NCI-H187 (cell line): Measurements from ENCODE around the gene ATP2A2.
"Not testable (repeated sequence)": the region's sequence is repeated elsewhere in the genome, so short reads cannot be mapped to it uniquely, and the experiment has no call there.

ENCODE experiments used
- DNase-seq, 2 experiments: peaks; one replicate each; lab custom pipeline; 2025; lab: John Stamatoyannopoulos, UW

ATP2A2 gene

DNA sequence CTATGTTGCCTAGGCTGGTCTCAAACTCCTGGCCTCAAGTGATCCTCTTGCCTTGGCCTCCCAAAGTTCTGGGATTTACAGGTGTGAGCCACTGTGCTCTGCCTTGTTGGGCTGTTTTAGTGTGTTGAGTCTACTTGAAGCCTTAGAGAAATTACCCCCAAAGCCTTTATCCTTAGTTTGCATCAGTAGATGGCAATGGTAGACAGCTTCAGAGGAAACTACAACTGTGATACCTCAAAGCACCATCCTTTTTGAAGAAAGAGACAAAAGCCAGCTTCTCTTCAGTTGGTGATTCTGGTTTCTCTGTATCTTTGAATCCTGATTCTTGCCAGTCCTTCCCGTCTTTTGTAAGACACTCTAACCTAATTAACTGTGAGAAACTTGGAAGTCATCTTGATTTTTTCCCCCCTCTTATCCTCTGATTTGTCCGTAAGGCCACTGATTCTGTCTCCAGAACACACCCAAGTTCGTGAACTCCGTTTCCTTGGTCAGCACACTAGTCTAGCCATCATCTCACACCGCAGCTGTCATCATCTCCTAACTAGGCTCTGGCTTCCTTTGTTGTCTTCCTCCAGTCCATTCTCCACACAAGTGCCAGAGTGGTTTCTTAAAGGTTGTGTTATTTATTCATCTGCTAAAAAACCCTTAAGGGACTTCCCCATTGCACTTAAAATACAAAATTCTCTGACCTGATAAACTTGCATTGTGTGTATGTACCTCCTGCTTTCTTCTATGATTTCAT is 20.2 kb downstream of the ATP2A2 start:
- no peak for DNase-seq

DNA sequence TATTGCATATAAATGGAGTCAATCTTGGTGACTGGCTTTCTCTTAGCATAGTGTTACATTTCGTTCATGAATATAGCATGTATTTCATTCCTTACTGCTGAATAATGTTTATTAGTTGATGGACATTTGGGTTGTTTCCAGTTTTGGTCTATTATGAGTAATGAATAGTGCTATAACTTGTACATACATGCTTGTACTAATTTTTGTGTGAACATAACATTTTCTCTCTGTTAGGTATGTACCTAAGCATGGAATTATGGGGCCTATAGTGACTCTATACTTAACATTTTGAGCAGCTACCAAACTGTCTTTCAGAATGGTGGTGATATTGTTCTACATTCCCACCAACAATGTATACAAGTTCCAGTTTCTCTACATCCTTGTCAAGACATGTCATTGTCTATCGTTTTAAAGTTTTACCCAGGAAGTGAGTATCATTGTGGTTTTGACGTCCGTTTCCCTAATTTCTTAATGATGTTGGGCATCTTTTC is 23.1 kb downstream of the ATP2A2 start:
- no peak for DNase-seq

DNA sequence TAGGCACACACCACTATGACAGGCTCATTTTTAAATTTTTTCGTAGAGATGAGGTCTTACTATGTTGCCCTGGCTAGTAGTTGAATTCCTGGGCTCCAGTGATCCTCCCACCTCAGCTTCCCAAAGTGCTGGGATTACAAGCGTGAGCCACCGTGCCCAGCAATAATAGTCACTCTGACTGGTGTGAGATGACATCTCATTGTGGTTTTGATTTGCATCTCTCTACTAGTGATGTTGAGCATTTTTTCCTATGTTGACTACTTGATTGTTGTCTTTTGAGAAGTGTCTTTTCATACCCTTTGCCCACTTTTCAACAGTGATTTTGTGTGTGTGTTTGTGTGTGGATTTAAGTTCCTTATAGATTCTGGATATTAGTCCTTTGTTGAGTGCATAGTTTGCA is 26.3 kb downstream of the ATP2A2 start:
- DNase-seq: no peak

DNA sequence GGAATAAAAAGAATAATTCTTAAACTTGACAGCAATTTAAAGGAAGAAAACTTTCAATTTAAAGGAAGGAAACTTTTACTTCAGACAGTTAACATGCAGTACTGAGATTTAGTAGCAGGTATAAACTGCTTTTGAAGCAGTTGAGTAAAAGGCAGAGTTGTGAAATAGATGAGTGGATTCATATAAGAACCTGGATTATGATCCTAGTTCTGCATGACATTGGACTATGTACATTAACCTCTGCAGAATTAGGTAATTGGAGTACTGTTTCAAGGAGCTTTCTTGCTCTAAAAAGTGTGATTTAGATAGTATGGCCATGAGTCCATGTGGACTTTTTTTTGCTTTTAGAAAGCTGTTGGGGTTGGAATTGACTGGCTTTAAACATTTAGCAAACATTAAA is 29.7 kb downstream of the ATP2A2 start:
- no peak for DNase-seq

DNA sequence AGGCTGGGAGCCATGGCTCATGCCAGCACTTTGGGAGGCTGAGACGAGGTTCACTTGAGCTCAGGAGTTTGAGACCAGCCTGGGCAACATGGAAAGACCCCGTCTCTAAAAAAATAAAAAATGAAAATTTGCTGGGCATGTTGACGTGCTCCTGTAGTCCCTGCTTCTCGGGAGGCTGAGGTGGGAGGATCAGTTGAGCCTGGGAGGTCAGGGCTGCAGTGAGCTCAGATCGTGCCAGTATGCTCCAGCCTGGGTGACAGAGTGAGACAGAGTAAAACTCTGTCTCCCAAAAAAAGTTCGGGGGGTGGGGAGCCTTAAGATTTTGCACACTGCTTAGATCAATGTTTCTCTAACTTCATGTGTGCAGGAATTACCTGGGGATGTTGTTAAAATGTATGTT is 30.9 kb downstream of the ATP2A2 start:
- DNase-seq: no peak

DNA sequence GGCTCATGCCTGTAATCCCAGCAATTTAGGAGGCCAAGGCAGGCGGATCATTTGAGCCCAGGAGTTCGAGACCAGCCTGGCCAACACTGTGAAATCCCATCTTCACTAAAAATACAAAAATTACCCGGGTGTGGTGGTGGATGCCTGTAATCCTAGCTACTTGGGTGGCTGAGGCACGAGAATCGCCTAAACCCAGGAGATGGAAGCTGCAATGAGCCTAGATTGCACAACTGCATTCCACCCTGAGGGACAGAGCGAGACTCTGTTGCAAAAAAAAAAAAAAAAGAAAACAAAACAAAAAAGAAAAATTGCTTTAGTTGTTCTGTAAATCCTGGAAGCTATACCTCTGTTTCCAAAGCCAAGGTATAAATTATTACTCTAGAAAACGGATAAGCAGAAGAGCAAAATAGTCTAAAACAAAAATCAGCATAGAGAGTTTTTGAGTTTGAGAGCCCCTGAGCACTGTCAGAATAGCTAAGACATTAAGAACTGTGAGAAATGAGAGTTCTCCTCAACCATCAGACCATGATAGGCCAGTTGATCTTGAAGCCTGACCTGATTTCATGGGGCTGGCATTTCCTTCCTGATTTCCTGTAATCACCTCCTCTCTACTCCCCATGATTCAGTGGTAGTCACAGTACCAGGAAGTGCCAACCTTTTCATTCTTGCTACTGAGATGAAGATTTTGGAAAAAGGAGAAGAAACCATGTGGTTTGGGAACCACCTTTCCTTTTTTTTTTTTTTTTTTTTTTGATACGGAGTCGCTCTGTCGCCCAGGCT is 31.7 kb downstream of the ATP2A2 start:
- DNase-seq: no peak

DNA sequence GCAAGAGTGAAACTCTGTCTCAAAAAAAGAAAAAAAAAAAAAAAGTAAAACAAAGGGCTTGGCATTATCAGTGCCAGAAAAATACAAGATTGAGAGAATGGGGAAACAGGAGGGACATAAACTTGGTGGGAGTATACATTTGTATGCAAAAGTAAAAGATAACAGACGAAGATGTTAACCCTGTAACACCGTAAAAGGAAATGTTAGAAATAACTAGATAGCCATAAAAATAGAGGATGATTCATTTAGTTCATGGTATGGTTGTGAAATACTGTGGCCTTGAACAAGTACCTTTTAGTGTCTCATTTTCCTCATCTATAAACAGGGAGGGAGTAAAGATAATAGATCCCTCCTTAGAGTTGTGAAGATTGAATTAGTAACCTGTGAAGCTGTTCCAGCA is 33.3 kb downstream of the ATP2A2 start:
- DNase-seq: no peak

DNA sequence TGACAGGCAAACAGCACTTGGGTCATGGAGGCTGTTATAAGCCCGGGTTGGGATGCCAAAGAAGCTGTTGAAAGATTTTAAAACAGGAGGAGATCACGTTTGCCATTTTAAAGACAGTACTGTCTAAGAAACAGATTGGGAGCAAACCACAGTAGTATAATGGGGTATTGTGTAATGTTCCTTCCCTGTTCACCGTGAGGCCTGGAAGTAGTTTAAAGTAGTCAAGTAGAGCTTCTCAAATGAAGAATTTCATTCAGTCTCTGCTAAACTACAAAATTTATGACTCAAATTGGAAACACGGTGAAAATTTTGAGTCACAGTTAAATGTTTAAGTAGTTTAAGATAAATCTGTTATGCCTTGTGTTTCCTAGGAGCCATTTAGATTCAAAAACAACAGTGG is 35.8 kb downstream of the ATP2A2 start:
- no peak for DNase-seq

DNA sequence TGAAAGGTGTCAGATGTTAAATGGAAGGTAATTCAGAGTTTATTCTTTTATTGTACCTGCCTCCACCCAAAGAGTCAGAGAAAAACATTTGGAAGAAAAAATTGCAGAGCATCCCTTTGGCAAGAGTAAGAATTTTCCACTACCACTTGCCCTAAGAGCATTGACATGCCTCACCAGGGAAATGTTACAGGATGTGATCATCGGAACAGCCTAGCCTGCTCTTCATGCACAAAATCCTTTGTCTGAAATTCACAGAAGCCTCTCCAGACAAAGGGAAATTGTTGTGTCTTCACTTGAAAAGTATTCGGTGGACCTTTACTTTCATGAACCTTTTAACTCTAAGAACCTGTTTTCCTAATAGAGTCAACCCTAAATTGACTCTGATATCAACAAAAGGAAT is 36.9 kb downstream of the ATP2A2 start:
- DNase-seq: no peak

DNA sequence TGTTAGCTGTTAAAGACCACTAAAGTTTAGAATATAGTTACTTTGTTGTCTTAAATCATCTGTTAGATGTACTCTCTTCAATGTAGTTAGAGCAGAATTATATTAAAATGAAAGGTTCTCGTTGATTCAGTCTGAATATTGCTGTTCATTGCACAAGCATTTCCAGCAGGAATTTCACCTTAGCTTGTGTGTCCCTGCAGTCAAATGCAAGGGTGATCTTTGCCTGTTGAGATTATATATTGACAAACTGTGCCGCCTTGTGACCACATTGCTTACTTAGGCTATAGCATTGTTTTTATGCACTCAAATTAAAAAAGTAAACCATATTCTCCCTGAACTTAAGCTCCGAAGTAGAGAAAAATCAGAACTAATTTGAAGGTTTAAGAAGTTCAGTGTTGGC is 39.5 kb downstream of the ATP2A2 start:
- DNase-seq: no peak

DNA sequence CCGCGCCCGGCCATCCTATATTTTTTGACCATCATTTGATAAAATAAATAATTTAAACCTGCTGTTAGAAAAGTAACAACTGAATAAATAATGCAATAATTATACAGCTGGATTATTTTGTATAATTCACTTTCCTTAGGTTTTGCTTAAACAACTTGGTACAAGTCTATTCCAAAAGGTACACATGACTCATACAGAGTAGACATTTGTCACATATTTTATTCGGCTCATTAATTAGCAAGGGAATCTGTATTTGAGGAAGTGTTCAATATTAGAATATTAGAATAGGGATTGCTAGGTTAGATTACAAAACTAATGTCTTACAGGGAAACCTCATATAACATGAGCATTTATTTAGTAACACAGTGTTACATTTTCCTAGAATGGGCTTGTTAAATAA is 48.7 kb downstream of the ATP2A2 start:
- DNase-seq: no peak

DNA sequence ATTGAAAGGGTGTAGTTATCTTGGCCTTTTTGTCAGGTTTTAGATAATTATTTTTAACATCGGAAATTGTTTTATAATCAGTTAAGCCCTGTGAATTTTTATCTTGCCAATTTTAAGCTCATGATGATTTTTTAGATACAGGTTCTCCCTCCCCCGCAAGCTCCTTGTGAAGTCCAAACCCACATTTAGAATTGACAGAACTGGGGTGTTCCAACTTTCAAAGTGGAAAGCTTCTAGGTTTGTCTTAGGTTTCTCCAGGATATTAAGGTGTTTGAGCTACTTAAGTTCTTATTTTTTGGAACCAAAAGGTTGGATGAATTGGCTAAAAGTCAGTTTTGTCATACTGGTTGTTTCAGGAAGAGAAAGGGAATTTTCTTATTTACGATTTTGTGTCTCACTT is 49.1 kb downstream of the ATP2A2 start:
- DNase-seq: no peak

DNA sequence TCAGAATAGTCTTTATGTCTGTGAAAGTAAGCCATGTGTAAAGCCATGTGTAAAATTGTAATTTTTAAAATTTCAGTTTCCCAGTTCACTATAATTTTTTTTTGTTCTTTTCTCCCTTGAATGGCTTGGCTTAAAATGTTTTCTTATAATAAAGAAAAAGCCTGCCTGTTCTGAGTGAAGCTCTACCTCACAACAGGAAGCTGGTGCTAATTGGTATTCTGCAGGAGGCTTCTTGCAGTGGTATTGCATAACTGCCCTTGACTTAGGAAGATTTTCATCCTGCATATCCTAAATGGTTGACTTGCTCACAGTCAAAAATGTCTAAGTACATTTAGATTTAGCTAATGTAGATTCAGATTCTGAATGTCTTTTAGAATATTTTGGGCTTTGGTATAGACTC is 49.5 kb downstream of the ATP2A2 start:
- DNase-seq: no peak

DNA sequence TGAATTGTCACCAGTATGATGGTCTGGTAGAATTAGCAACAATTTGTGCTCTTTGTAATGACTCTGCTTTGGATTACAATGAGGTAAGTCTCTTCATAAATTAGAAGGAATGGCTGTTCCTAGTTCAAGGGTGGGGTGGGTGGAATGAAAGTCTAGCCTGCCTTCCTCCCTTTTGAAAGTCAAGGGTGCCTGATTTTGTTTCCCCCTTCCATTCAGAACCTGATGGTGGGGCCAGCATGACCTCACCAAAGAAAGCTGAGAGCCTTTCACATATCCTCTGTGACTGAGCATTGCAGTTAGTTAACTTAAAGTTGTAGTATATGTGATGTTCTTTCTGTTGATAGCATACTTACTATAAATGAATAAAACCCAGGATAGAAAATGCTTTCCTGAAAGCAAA is 52.2 kb downstream of the ATP2A2 start:
- no peak for DNase-seq

DNA sequence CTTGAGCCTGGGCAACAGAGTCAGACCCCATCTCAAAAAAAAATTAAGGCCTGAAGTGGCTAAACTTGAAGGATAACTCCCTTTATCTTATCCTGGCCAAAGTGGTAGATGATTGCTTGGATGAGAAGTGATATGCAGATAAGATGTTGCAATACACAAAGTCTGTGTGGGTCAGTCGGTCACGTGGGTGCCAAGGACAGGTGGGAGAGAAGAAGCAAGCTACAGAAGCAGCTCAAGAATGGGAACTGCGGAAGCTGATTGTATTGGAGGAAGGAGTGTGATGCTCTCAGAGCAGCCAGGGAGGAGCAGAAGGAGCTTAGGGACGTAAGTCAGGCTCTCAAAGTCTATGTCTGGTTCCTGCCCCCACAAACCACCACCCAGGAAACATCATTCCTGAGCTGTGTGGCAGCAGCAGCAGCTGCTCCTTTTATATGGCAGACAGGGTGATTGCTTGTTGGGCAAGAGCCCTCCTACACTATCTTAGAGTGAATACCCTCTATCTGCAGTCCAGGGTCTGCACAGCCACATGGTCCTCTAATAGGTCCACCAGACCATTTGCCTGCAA is 54.5 kb downstream of the ATP2A2 start:
- DNase-seq: no peak

DNA sequence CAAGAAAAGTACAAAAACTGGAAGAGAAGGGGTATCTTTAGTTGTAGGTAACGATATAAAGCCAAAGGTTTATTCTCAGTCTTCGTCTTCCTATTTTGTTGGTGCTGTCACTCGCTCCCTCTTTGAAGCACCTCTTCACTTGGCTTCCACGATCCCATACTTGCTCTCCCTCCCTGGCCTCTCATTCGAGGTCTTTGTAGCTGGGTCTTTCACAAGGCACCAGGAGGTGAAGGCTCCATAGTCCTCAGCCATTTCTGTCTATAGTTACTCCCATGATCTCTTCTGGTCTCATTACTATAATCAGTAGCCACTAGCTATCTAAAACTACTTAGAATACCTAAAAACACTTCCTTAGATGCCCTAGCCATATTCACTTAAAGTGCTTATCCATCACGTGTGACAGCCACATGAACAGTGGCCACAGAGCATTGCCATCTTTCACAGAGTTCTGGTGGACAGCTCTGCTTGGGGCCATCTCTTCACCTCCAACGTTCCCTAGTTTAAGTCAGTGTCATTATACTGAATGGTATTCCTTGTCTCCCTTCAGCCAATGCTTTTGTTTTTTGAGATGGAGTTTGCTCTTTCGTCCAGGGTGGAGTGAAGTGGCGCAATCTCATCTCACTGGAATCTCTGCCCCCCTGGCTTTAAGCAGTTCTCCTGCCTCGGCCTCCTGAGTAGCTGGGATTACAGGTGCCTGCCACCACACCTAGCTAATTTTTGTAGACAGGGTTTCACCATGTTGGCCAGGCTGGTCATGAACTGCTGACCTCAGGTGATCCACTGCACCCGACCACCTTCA is 57.1 kb downstream of the ATP2A2 start:
- DNase-seq: no peak

DNA sequence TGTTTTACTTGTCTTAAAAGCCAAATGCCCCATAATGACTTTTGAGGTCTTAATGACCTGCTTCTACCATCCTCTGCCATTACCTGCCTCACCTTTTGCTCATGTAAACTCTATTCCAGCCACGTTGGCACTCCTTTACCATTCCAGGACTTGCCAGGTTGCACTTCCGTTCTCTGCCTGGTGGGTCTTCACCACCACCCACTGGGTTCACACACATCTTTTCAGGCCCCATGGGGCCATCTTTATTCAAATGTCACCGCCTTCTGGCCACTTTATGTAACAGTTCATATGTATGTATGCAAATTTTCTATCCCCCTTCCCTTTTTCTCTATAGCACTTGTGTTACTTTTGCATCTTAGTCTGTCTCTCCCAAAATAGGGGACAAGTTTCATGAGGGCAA is 57.7 kb downstream of the ATP2A2 start:
- no peak for DNase-seq

DNA sequence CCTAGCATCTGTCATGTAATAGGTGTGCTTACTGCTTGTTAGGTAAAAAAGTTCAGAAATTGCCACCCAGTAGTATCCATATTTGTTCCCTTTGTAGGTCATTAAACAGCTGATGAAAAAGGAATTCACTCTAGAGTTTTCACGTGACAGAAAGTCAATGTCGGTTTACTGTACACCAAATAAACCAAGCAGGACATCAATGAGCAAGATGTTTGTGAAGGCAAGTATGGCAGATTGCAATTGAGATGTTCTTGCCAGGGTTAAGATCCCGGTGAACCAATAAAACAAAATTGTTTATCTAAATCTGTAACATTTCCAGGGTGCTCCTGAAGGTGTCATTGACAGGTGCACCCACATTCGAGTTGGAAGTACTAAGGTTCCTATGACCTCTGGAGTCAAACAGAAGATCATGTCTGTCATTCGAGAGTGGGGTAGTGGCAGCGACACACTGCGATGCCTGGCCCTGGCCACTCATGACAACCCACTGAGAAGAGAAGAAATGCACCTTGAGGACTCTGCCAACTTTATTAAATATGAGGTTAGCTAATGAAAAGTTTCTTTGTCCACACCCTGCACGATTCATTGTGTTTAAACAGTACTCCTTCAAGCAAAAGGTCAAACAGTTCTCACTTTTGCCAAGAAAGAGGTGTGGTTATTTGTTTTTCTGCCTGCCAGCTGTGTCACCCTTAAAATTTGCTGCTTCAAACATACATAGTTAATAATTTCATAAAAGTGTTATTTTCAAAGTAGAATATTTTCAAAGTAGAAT is 58.3 kb downstream of the ATP2A2 start:
- no peak for DNase-seq

DNA sequence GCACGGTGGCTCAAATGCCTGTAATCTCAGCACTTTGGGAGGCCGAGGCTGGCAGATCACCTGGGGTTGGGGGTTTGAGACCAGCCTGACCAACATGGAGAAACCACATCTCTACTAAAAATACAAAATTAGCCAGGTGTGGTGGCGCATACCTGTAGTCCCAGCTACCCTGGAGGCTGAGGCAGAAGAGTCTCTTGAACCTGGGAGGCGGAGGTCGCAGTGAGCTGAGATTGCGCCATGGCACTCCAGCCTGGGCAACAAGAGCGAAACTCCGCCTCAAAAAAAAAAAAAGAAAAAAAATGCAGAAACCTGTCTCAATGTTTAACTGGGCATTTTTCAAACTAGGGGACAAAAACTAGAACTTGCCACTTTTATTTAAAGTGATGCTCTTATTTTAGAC is 59.2 kb downstream of the ATP2A2 start:
- DNase-seq: not testable (repeated sequence)

DNA sequence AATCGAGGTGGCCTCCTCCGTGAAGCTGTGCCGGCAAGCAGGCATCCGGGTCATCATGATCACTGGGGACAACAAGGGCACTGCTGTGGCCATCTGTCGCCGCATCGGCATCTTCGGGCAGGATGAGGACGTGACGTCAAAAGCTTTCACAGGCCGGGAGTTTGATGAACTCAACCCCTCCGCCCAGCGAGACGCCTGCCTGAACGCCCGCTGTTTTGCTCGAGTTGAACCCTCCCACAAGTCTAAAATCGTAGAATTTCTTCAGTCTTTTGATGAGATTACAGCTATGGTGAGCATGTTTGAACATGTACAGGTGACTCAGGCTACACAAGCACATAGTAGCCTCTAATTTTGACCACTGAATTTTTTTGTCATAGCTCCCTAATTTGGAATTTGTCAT is 59.7 kb downstream of the ATP2A2 start:
- DNase-seq: no peak

DNA sequence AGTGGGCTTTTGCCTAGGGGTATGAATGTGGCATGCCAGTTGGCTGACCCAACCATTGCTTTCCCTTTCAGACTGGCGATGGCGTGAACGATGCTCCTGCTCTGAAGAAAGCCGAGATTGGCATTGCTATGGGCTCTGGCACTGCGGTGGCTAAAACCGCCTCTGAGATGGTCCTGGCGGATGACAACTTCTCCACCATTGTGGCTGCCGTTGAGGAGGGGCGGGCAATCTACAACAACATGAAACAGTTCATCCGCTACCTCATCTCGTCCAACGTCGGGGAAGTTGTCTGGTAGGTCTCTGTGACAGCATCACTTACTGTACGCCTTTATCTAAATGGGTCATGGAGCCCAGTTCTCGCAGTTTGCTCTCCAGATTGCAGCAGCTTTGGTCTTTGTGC is 61.1 kb downstream of the ATP2A2 start:
- no peak for DNase-seq

DNA sequence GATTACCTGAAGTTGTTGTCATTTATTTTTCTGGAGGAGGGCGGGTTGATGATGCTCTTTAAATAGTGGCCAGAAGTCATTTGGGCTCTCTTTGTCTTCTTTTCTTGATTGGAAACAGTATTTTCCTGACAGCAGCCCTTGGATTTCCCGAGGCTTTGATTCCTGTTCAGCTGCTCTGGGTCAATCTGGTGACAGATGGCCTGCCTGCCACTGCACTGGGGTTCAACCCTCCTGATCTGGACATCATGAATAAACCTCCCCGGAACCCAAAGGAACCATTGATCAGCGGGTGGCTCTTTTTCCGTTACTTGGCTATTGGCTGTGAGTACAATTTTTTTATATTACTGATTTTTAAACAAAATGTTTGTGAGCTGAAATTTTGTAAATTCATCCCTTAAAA is 62.1 kb downstream of the ATP2A2 start:
- no peak for DNase-seq
